Islet precursor cell (in vitro differentiated cells): ENCODE measurements around the gene BLOC1S4.

ENCODE experiments used
- DNase-seq: peaks from one replicate; pipeline ENCODE4 v3.0.0-alpha.2; 2018

BLOC1S4 gene

DNA sequence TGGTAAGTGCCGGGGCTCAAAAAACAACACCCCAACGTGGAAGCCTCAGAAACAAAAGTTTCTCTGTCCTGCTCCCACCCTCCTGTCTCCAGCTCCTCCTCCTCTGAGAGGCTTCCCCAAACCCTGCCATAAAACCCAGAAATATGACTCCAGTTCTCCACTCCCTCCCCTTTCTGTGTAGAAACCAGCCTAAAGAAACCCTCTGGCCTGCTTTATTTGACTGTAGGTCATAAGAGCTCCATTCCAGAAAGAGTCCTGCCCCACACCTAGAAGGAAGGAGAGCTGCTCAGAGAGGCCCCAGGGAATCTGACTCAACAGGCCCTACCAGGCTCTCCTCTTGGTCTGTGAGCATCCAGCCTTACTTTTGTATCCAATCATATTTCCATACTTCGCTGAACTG lies 23.2 kb upstream of the BLOC1S4 start:
- peak; percentile 75 for DNase-seq

DNA sequence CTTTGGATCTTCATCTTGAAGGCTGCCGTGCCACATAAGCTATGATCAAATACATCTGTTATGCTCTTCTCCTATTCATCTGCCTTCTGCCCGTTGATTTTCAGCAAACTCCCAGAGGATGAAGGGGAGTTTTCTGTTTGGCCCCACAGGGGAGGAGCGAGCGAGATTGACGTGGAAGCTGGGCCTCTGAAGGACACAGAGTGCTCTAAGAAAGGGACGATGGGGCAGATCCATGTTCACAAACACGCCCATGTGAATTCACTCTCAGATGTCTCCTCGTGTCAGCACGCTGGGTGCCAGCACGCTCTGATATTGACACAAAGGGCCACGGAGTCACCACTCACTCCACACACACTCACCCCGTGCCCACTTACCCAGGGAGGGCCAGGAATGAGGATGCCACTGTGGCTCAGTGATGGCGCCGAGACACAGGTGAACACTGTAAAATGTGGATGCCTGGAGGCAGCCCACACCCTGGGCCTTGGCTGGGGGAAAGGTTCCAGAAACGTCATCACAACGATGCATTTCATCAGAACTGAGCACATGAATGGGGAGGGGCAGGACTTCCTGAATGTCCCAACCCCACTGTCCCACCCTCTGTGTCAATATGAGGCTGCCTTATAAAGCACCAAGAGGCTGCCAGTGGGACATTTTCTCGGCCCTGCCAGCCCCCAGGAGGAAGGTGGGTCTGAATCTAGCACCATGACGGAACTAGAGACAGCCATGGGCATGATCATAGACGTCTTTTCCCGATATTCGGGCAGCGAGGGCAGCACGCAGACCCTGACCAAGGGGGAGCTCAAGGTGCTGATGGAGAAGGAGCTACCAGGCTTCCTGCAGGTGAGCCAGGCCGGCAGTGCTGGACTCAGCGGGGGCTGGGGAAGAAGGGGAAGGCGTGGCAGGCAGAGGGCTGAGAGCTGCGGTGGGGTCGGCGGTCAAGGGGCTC lies 22.5 kb upstream of the BLOC1S4 start, which contains the start of gene S100P:
TSS of gene S100P (plus strand) at position 648 of the 946 bp plus-strand sequence. CDS start at position 703, 55 bp downstream.
- no peak for DNase-seq

DNA sequence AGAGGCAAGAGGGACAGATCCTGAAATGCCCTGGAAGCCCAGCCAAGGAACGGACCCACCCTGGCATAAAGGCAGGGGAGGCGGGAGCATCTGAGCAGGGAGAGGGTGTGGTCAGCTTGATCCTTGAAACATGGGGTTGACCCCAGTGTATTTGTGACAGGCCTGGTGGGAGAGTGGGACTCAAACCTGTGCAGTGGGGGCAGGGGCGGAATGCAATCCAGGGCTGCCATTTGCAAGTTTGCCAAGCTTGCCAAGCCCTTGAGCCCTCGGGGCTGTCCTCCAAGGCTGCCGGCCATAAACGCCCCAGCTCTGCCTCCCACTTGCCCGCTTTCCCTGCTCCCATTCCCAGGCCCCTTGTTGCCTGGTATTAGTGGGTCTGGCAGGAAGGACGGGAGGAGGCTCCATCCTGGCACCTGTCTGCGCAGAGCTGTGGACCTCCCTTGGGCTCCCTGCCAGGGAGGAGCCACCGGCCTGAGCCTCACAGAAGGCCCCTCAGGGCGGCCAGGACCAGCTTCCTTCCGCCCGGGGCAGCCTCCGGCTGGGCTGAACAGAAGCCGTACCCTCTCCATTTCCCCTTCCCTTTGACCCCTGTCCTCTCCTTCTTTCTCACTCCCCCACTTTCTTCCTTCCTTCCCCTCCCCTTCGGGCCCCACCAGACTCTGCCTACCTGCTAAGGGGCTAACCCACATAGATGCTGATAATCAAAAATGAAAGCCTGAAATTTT lies 21.6 kb upstream of the BLOC1S4 start:
- DNase-seq = no peak

DNA sequence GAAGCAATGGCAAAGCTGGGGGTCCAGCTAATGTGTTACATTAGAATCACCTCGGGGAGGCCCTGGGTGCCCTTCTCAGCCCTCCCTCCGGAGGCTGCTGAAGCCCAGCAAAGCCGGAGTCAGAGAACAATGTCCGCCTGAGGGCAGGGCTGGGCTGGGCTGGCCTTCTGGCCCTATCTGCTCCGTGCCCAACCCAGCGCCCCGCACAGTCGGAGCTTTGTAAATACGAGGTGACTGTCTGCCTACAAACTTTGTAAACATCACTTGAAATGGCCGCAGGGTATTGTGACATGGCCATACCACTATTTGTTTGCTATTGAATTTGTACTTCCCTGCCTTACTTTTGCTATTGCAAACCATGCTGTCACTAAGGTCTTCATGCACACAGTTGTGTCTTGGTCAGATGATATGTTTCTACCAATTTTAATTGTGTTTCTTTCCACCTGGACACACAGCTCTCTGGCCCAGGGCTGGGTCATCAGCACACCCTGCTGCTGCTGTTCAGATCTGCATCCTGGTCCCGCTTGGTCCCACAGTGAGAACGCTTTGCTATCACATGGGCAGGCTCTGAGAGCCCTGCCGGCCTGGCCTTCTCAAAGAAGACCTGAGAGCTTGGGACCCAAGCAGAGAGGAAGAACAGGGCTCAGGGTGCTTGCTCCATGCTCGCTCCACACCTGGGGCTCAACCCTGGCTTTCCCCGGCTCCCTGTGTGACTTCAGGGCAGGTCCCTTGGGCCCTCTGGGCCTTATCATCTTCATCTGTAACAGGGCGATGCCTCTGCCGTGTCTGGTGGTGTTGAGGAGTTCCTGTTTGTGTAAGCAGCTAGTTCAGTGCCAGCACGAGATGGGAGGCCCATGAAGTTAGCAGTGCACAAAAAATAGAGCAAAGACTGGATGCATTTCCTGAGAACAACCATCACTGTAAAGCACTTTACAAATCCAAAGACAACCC lies 20.0 kb upstream of the BLOC1S4 start:
- peak; percentile 48 for DNase-seq

DNA sequence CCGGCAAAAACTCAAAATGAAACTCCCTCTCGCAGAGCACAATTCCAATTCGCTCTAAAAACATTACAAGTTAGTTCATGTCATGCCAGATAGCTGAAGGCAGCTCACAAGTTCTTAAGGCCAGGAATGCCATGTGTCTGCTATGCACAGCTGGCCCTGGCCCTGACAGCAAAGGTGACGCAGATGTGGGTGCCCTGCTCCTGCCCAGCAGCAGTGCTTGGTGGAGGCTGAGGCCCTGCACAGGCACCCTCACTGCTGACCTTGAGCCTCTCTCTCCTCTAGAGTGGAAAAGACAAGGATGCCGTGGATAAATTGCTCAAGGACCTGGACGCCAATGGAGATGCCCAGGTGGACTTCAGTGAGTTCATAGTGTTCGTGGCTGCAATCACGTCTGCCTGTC lies 19.4 kb upstream of the BLOC1S4 start:
- DNase-seq = peak; percentile 50

DNA sequence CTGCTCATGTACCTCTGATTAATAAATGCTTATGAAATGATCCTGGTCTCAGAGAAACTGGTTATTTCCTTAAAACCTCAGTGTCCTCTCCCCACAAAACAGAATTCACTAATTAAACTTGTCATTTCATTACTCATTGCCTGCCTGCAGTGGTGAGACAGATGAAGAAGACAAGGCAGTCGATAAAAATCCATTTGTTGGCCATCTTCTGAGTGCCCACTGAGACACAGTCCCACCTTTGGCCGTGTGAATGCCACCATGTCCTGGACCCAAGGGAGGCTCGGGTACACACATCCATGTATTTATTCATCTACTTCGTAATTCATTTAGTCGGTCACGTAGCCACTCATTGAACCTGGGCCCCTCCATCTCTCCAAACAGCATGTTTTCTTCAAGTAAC lies 18.8 kb upstream of the BLOC1S4 start:
- no peak for DNase-seq

GRCh38 chr4:6699388-6699787 lies 16.6 kb upstream of the BLOC1S4 start:
- no peak for DNase-seq

GRCh38 chr4:6699903-6700302 lies 16.1 kb upstream of the BLOC1S4 start:
- DNase-seq = no peak

DNA sequence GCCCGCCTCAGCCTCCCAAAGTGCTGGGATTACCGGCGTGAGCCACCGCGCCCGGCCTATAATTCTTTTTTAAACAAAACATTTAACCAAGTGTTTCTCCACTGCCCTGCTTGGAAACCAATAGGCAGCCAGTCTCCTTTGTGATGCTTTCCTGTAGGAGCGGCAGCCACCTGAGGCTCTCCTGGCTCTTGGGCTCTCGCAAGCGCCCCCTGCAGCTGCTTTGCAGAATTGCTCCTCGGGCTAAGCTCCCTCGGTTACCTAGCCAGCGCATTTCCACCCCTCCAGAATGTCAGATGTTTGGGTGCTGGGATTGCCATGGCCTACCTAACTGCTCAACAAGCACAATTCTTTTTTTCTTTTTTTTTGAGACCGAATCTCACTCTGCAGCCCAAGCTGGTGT lies 14.6 kb upstream of the BLOC1S4 start:
- no peak for DNase-seq

DNA sequence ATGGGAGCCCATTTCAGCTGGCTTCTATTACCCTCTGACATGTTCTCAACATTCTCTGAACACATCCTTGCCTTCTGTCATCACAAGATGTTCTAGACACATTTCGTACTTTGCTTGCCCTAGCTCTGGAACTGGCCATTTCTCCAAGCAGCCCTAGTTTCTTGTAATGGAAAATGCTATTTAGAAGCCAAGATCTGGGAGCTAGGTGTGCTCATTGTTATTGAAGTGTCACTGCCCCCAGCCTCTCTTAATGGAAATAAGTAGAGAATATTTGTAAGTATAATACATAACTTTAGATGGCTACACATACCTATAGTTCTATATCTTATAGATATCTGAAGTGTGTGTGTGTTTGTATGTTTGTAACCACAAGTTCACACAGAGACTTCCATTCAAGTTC lies 13.2 kb upstream of the BLOC1S4 start:
- DNase-seq = no peak

DNA sequence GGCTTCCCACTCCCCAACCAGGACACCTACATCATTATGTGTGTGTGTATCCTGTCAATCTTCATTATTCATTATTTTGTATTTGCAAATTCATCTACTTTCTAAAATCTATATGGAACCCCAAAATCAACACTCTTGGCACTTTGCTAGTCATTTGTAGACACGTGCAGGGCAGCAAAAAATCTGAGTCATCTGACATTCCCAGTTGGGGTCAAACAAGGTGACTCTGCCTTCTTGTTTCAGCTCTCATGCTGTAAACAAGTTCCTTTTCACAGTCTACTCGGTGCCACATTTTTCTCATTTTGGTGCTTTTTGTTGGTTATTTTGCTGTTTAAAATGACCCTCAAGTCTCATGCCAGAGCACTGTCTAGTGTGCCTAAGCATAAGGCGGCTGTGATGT lies 12.2 kb upstream of the BLOC1S4 start:
- no peak for DNase-seq

- DNase-seq = no peak
These were observed 10.3 kb upstream of the BLOC1S4 start for GRCh38 chr4:6705646-6706045.

GRCh38 chr4:6706173-6706572 lies 9.8 kb upstream of the BLOC1S4 start:
- no peak for DNase-seq

- peak; percentile 98 for DNase-seq
These were observed 6.5 kb upstream of the BLOC1S4 start, which contains the start of gene MRFAP1L1 for GRCh38 chr4:6709230-6710114. TSS of gene MRFAP1L1 (minus strand) at chr4:6709865. CDS start at chr4:6709629, 236 bp downstream.

GRCh38 chr4:6710282-6710681 lies 5.7 kb upstream of the BLOC1S4 start:
- DNase-seq = no peak

DNA sequence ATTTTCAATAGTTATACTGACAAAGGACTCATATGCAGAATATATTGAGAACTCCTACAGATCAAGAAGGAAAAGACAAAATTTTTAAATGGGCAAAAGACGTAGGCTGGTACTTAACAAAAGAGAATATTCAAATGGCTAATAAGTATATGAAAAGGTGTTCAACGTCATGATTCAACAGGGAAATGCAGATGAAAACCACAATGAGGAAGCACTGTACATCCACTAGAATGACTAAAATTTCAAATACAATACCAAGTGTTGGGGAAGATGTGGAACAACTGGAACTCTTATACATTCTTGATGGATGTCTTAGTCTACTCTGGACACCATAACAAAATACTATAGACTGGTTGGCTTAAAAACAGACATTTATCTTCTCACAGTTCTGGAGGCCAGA lies 5.0 kb upstream of the BLOC1S4 start:
- no peak for DNase-seq

GRCh38 chr4:6714954-6715353 lies 1.0 kb upstream of the BLOC1S4 start:
- DNase-seq = no peak

GRCh38 chr4:6715704-6716017 lies 313 bp upstream of the BLOC1S4 start:
- DNase-seq = no peak

DNA sequence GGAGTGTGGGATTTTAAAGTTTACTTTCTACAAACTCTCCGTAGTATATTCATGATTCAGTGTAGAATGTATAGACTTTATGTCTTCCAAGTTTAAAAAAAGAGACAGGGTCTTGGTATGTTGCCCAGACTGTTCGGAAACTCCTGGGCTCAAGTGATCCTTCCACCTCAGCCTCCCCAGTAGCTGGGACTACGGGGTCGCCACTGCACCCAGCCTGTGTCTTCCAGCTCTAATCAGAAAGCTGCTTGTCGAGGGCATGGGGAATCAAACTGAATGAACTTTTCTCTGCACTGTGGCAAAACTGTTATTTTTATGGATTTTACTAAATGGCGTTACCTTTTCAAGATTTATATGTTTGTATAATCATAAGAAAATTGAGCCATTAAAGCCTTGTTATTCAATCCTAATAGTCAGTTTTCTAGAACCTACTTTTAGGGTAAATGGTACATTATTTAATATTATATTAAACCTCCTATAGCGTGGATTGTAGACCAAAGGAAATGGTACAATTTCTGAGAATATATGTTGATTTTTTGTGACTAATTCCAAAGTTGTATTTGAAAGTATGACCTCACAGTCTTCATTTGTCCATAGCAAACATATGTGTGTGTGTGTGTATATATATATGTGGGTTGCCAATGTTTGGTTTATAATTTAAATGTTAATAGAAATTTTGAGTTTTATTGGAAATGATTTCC lies 1.1 kb downstream of the BLOC1S4 start:
- peak; percentile 46 for DNase-seq

DNA sequence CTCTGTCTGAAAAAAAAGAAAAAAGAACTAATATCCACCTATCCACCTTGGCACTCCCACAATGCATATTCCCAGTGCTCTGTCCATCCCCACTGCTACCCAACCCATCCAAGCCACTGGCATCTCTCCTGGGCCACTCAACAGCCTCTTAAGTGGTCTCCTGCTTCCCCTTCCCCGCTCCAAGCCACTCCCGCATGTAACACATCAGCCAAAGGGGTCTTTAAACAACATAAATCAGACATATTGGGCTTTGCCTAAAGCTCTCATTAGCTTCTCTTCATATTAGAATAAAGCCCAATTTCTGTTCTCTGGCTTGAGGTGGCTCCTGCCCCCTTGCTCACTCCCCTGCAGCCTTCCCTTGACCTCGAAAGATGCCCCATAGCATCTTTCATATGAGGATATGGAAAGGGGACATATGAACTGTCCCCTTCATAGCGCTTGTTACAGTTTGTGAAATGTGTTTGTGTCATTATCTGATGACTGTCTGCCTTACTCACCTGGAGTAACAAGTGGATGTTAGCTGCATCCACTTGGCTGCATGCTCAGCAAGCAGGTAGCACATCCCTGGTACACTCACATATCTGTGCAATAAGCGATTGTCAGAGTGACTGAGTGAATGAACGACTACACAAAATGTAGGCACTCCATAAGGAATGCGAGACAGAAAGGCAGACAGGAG lies 3.1 kb downstream of the BLOC1S4 start:
- no peak for DNase-seq
